Measurements from ENCODE around the gene GYG2. TPM values are rescaled to one million over a fixed set of nuclear protein-coding genes. Genes with fewer than 3 reads are reported as not detected.

Gene GYG2
- total and polyA plus RNA-seq, 2 of the 8 experiments (the other 6 are each of a cell fraction or from before 2014, with no cell fraction given) = 52.8 to 65.3 TPM

DNA sequence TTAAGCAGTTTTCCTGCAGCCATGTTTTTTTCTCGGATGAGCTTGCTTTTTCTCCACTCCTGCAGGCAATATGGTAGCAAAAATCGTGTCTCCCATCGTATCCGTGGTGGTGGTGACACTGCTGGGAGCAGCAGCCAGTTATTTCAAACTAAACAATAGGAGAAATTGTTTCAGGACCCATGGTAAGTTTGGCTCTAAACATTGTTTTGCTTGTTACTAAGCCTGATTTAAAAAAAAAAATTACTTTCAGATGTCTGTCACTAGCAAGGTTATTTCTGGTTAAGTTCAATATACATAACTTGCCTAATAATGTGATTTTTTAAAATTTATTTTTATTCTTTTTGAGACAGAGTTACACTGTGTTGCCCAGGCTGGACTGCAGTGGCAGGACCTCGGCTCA, 17.5 kb upstream of the GYG2 start:
- no peak overlapping the region for H2BK20ac ChIP-seq (ENCODE audit: low read length)
- H3K14ac ChIP-seq (ENCODE audit: insufficient read length) = no peak overlapping the region
- no peaks in the 10 kb centered on the region for H3K23me2 ChIP-seq (ENCODE audit: low read depth, low read length)
- no peak overlapping the region for H3K4ac ChIP-seq (replicated peaks; ENCODE audit: insufficient read length, low read depth, low read length)
- H3K27me3 ChIP-seq (replicated peaks in 1 of 4; ENCODE audit: control insufficient read depth in 3 of 4, extremely low read depth in 1 of 4, insufficient read depth in 3 of 4, low read length in 3 of 4) = no peaks in the 10 kb centered on the region
- H2BK15ac ChIP-seq (ENCODE audit: low read length) = no peak overlapping the region
- no peak for TF ChIP-seq SP4 (IDR thresholded peaks at IDR 0.05; ENCODE audit: low read length)
- no peak for TF ChIP-seq CBX5 (IDR thresholded peaks at IDR 0.05; ENCODE audit: low read depth, low read length)
- no peak for TF ChIP-seq SUZ12 (IDR thresholded peaks at IDR 0.05; ENCODE audit: low read length)
- no peak for TF ChIP-seq JUN (IDR thresholded peaks at IDR 0.05; ENCODE audit: low read depth, low read length)
- no peak for TF ChIP-seq PHF8 (conservative IDR thresholded peaks at IDR 0.05; ENCODE audit: low read depth, low read length)
- no peak for TF ChIP-seq GABPA (IDR thresholded peaks at IDR 0.05; ENCODE audit: borderline replicate concordance, insufficient read depth, low read length)
- TF ChIP-seq POLR2AphosphoS5 (IDR thresholded peaks at IDR 0.05; ENCODE audit: low read depth, low read length) = no peak
- no peak for TF ChIP-seq RFX5 (IDR thresholded peaks at IDR 0.05; ENCODE audit: borderline replicate concordance, low read depth, low read length)
- no peak for TF ChIP-seq HDAC6 (IDR thresholded peaks at IDR 0.05; ENCODE audit: low read depth, low read length)
- no peak for TF ChIP-seq CHD1 (IDR thresholded peaks at IDR 0.05; ENCODE audit: low read depth, low read length)
- TF ChIP-seq MAFK (IDR thresholded peaks at IDR 0.05; ENCODE audit: low read depth, low read length) = no peak
- TF ChIP-seq YY1 (IDR thresholded peaks at IDR 0.05; ENCODE audit: low read depth, low read length) = no peak
- no peak for TF ChIP-seq ZNF274 (IDR thresholded peaks at IDR 0.05; ENCODE audit: borderline replicate concordance, extremely low read depth, low read length)
- TF ChIP-seq, protein P1, sequence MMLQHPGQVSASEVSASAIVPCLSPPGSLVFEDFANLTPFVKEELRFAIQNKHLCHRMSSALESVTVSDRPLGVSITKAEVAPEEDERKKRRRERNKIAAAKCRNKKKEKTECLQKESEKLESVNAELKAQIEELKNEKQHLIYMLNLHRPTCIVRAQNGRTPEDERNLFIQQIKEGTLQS (IDR thresholded peaks at IDR 0.05; ENCODE audit: insufficient read depth, low read depth, low read length) = no peak
- no peak overlapping the region for H2BK12ac ChIP-seq (ENCODE audit: low read depth, low read length)
- no peak overlapping the region for H4K8ac ChIP-seq (ENCODE audit: extremely low read depth, insufficient read depth, low read length)
- no peak overlapping the region for H3K4me3 ChIP-seq (ENCODE audit: extremely low read depth in 1 of 4, insufficient read depth in 2 of 4, low read depth in 3 of 4, low read length in 4 of 4)
- H3K4me2 ChIP-seq (ENCODE audit: insufficient read depth in 1 of 2, low read depth in 2 of 2, low read length in 2 of 2) = no peak overlapping the region
- no peaks in the 10 kb centered on the region; a peak in 1 of 8 replicates for H3K36me3 ChIP-seq (ENCODE audit: control insufficient read depth in 2 of 4, insufficient read depth in 4 of 4, low read length in 3 of 4)
- H2AFZ ChIP-seq (ENCODE audit: low read length) = no peak overlapping the region
- 92% methylated on average over 5 of the region's 5 CpGs; no CpG with 5 or more reads in 1 of the 2 experiments for whole genome bisulfite sequencing, 2 experiments (ENCODE audit: extremely low coverage in 1 of 2, insufficient coverage in 1 of 2, insufficient read length in 1 of 2, insufficient replicate concordance in 2 of 2, low coverage in 1 of 2, low lambda C conversion rate in 2 of 2, missing lambda C conversion rate in 1 of 2)
- H3K4me1 ChIP-seq (replicated peaks in 1 of 4; ENCODE audit: control insufficient read depth in 3 of 4, insufficient read depth in 4 of 4, low read length in 3 of 4) = peaks cover 0 to 4% (median 0%) of the 10 kb centered on the region in 4 experiments; a peak in 3 of 7 replicates
- H3K9me3 ChIP-seq (ENCODE audit: insufficient read depth in 2 of 2, low read depth in 1 of 2, low read length in 1 of 2) = no peaks in the 10 kb centered on the region
- H2BK5ac ChIP-seq (ENCODE audit: low read depth, low read length) = no peak overlapping the region
- no peak overlapping the region for H2AK5ac ChIP-seq (ENCODE audit: low read depth, low read length)
- no peak overlapping the region for H3K18ac ChIP-seq (ENCODE audit: extremely low read depth, low read length)
- FAIRE-seq = no peak
- no peak overlapping the region for H4K91ac ChIP-seq (replicated peaks; ENCODE audit: insufficient read length, low read length)
- H3K23ac ChIP-seq (ENCODE audit: insufficient read length) = no peak overlapping the region
- ChIA-PET POLR2A (ENCODE audit: partially characterized antibody) (no interaction called here), CTCF (ENCODE audit: partially characterized antibody) (interaction anchor here (1.3 kb wide), 1 partner anchor 12 kb away, joined by 4 read pairs; no protein-coding TSS in a partner anchor)
- no peaks in the 10 kb centered on the region for H3K79me2 ChIP-seq (ENCODE audit: control insufficient read depth in 1 of 2, insufficient read depth in 2 of 2, low read length in 2 of 2)
- no peak for DNase-seq (ENCODE audit: low read depth in 1 of 2, low spot score in 2 of 2)
- H4K5ac ChIP-seq (ENCODE audit: insufficient read length, low read depth, low read length) = no peak overlapping the region
- no peak overlapping the region for H2BK120ac ChIP-seq (replicated peaks; ENCODE audit: low read depth, low read length)
- no peak overlapping the region for H3K56ac ChIP-seq (replicated peaks; ENCODE audit: insufficient read length, low read depth, low read length)
- H3K9ac ChIP-seq (replicated peaks in 1 of 4; ENCODE audit: extremely low read depth in 1 of 4, low read depth in 3 of 4, low read length in 3 of 4) = no peak overlapping the region
- H3K27ac ChIP-seq (ENCODE audit: low read depth, low read length) = no peak overlapping the region
- no peaks in the 10 kb centered on the region for H4K20me1 ChIP-seq (replicated peaks in 1 of 2; ENCODE audit: control insufficient read depth in 1 of 2, insufficient read depth in 2 of 2, low read length in 2 of 2)
- no peaks in the 10 kb centered on the region for H3K79me1 ChIP-seq (ENCODE audit: low read depth, low read length)
